GM21717 (cell line): ENCODE measurements around the gene CLSTN1.
"Not testable (repeated sequence)": the region's sequence is repeated elsewhere in the genome, so short reads cannot be mapped to it uniquely, and the experiment has no call there.

ENCODE experiments used
- ATAC-seq: cut with Tn5 transposase; IDR thresholded peaks from one replicate; pipeline ENCODE4 v1.9.1; 2021; ENCODE audit warnings: mild to moderate bottlenecking, moderate library complexity; ENCODE audit not compliant: unreplicated experiment

Gene CLSTN1

GRCh38 chr1:9801909-9802308 lies 21.9 kb downstream of the CLSTN1 start:
- ATAC-seq, result no peak

- ATAC-seq, result no peak
Observed at GRCh38 chr1:9798236-9799130, 25.3 kb downstream of the CLSTN1 start.

- no peak for ATAC-seq
Observed at GRCh38 chr1:9797049-9797448, 26.7 kb downstream of the CLSTN1 start.

GRCh38 chr1:9794081-9794480 lies 29.7 kb downstream of the CLSTN1 start:
- ATAC-seq, result no peak

- ATAC-seq, result no peak
Observed at GRCh38 chr1:9793291-9793690, 30.5 kb downstream of the CLSTN1 start.

GRCh38 chr1:9792156-9793042 lies 31.4 kb downstream of the CLSTN1 start:
- ATAC-seq, result no peak

GRCh38 chr1:9789700-9790099 lies 34.1 kb downstream of the CLSTN1 start:
- not testable (repeated sequence) for ATAC-seq

- peak; percentile 71 for ATAC-seq
Observed at GRCh38 chr1:9787702-9788101, 36.1 kb downstream of the CLSTN1 start.

GRCh38 chr1:9785406-9785805 lies 38.4 kb downstream of the CLSTN1 start:
- ATAC-seq, result no peak

GRCh38 chr1:9784508-9785133 lies 39.1 kb downstream of the CLSTN1 start:
- ATAC-seq, result no peak

- ATAC-seq, result no peak
Observed at GRCh38 chr1:9782897-9783296, 40.9 kb downstream of the CLSTN1 start.

GRCh38 chr1:9782116-9782751 lies 41.5 kb downstream of the CLSTN1 start:
- ATAC-seq, result no peak

- ATAC-seq, result no peak
Observed at GRCh38 chr1:9780554-9781110, 43.1 kb downstream of the CLSTN1 start.

- ATAC-seq, result no peak
Observed at GRCh38 chr1:9778905-9779304, 44.9 kb downstream of the CLSTN1 start.

- ATAC-seq, result no peak
Observed at GRCh38 chr1:9776685-9777084, 47.1 kb downstream of the CLSTN1 start.

GRCh38 chr1:9774712-9775679 lies 48.8 kb downstream of the CLSTN1 start:
- ATAC-seq, result no peak

- no peak for ATAC-seq
Observed at GRCh38 chr1:9770298-9770697, 53.5 kb downstream of the CLSTN1 start.

- no peak for ATAC-seq
Observed at GRCh38 chr1:9768983-9769382, 54.8 kb downstream of the CLSTN1 start.

GRCh38 chr1:9767964-9768668 lies 55.6 kb downstream of the CLSTN1 start:
- no peak for ATAC-seq
